Thoracic aorta (tissue), 2 donors: ENCODE results near the gene ZDHHC16. TPM values are rescaled to one million over a fixed set of nuclear protein-coding genes. Genes with fewer than 3 reads are reported as not detected.
"Not testable (repeated sequence)": the region's sequence is repeated elsewhere in the genome, so short reads cannot be mapped to it uniquely, and the experiment has no call there.

Experiments
- ATAC-seq: fragments of 150-250 bp; one replicate; pipeline ENCODE4 v1.8.0; 2017; ENCODE audit warnings: low read depth; ENCODE audit not compliant: insufficient number of reproducible peaks, low FRiP score
- DNase-seq: peaks from one replicate; pipeline ENCODE4 v3.0.0-alpha.2; 2020; ENCODE audit warnings: low spot score
- H3K27ac ChIP-seq, 2 donors: fragments of 200-600 bp; sonication (generic); 1 replicate in 1 of 2; 2 replicates in 1 of 2; pipeline ENCODE4 v1.5.1; 2016; ENCODE audit warnings: mild to moderate bottlenecking in 2 of 2, moderate library complexity in 2 of 2
- H3K27me3 ChIP-seq: fragments of 200-600 bp; sonication (generic); replicated peaks from 2 replicates; pipeline ENCODE4 v1.6.0; 2016; ENCODE audit warnings: mild to moderate bottlenecking; ENCODE audit not compliant: insufficient read depth
- H3K36me3 ChIP-seq: fragments of 200-600 bp; sonication (generic); one replicate; pipeline ENCODE4 v1.5.1; 2016
- H3K4me1 ChIP-seq, 2 donors: fragments of 200-600 bp; sonication (generic); 1 replicate in 1 of 2; 2 replicates in 1 of 2; pipeline versions ENCODE4 v1.5.1 to v1.6.0; 2016; ENCODE audit warnings: low read depth in 2 of 2, mild to moderate bottlenecking in 1 of 2; ENCODE audit not compliant: control insufficient read depth in 1 of 2
- H3K4me3 ChIP-seq: fragments of 200-600 bp; sonication (generic); 2 replicates; pipeline ENCODE4 v1.5.1; 2016; ENCODE audit warnings: mild to moderate bottlenecking
- H3K9me3 ChIP-seq: fragments of 200-600 bp; sonication (generic); 2 replicates; pipeline ENCODE4 v1.5.1; 2016
- CTCF ChIP-seq: fragments of 200-600 bp; sonication (generic); IDR thresholded peaks from one replicate; pipeline ENCODE4 v1.5.1; 2019; ENCODE audit warnings: antibody characterized with exemption
- total RNA-seq, 2 donors: library from RNA; depleted of rRNA; stranded (reverse); fragments of >200 nt; gene quantifications; one replicate each; pipeline versions ENCODE4 v1.1.0 to v1.2.3, GENCODE V29; 2016

The ZDHHC16 gene
- total RNA-seq, 2 donors from 2014 or later = 23.4 to 31.7 TPM

- DNase-seq (no peak), ATAC-seq (no peak)
- TF ChIP-seq CTCF = no peak
- Histone ChIP-seq H3K27ac (no peak overlapping the region), H3K36me3 (peaks cover 90% of the 10 kb centered on the region), H3K9me3 (no peaks in the 10 kb centered on the region), H3K4me3 (no peak overlapping the region), H3K4me1 (no peaks in the 10 kb centered on the region), H3K27me3 (no peaks in the 10 kb centered on the region)
Observed at GRCh38 chr10:97465982-97466381, 20.0 kb downstream of the ZDHHC16 start.

GRCh38 chr10:97466755-97467154, 20.8 kb downstream of the ZDHHC16 start:
- no peak for DNase-seq
- no peak for ATAC-seq
- peaks cover 82% of the 10 kb centered on the region for H3K36me3 ChIP-seq

GRCh38 chr10:97468162-97468561, 22.2 kb downstream of the ZDHHC16 start:
- ATAC-seq (no peak), DNase-seq (no peak)
- no peaks in the 10 kb centered on the region for H3K9me3 ChIP-seq
- no peak overlapping the region for H3K27ac ChIP-seq
- no peak for TF ChIP-seq CTCF
- no peaks in the 10 kb centered on the region for H3K4me1 ChIP-seq
- H3K4me3 ChIP-seq = no peak overlapping the region
- H3K27me3 ChIP-seq = no peaks in the 10 kb centered on the region
- peaks cover 71% of the 10 kb centered on the region for H3K36me3 ChIP-seq

More at GRCh38 chr10:97466755-97467154, 20.8 kb downstream of the ZDHHC16 start:
- no peaks in the 10 kb centered on the region for H3K4me1 ChIP-seq
- H3K27ac ChIP-seq = no peak overlapping the region
- no peaks in the 10 kb centered on the region for H3K27me3 ChIP-seq
- TF ChIP-seq CTCF = no peak
- H3K9me3 ChIP-seq = no peaks in the 10 kb centered on the region
- H3K4me3 ChIP-seq = no peak overlapping the region

- DNase-seq, H3K27ac ChIP-seq, H3K27me3 ChIP-seq, H3K9me3 ChIP-seq, ATAC-seq, H3K4me3 ChIP-seq, H3K4me1 ChIP-seq: not testable (repeated sequence)
- peaks cover 70% of the 10 kb centered on the region for H3K36me3 ChIP-seq
Observed at GRCh38 chr10:97468781-97469180, 22.8 kb downstream of the ZDHHC16 start.

GRCh38 chr10:97474918-97475317, 28.9 kb downstream of the ZDHHC16 start:
- Histone ChIP-seq H3K4me3 (no peak overlapping the region), H3K36me3 (peaks cover 53% of the 10 kb centered on the region), H3K27ac (no peak overlapping the region), H3K27me3 (no peaks in the 10 kb centered on the region), H3K4me1 (no peaks in the 10 kb centered on the region), H3K9me3 (no peaks in the 10 kb centered on the region)
- ATAC-seq (no peak), DNase-seq (no peak)
- no peak for TF ChIP-seq CTCF

- no peak for TF ChIP-seq CTCF
- ATAC-seq (no peak), DNase-seq (no peak)
- Histone ChIP-seq H3K27ac (no peak overlapping the region), H3K27me3 (no peaks in the 10 kb centered on the region), H3K4me1 (no peaks in the 10 kb centered on the region), H3K36me3 (peaks cover 57% of the 10 kb centered on the region), H3K9me3 (no peaks in the 10 kb centered on the region), H3K4me3 (no peak overlapping the region)
Observed at GRCh38 chr10:97475936-97476594, 30.1 kb downstream of the ZDHHC16 start.

- H3K27ac ChIP-seq, ATAC-seq, H3K4me3 ChIP-seq, H3K4me1 ChIP-seq, H3K9me3 ChIP-seq, DNase-seq, H3K27me3 ChIP-seq: not testable (repeated sequence)
- peaks cover 50% of the 10 kb centered on the region for H3K36me3 ChIP-seq
Observed at GRCh38 chr10:97479410-97479809, 33.4 kb downstream of the ZDHHC16 start.
